ENCODE results near the gene ENTHD1.

The ENTHD1 gene

GRCh38 chr22:39893526-39893925 lies at the start of gene ENTHD1:
Gene ENTHD1 (minus strand): TSS chr22:39893760. CDS start chr22:39887748, 6,012 bp downstream.
- DNase-seq, result no peak

GRCh38 chr22:39943337-39943736 lies 49.8 kb upstream of the ENTHD1 start:
- DNase-seq, result no peak

- DNase-seq, result no peak
Observed at GRCh38 chr22:39942439-39943230, 49.1 kb upstream of the ENTHD1 start.

GRCh38 chr22:39941601-39942000 lies 48.0 kb upstream of the ENTHD1 start:
- no peak for DNase-seq

GRCh38 chr22:39940757-39941305 lies 47.3 kb upstream of the ENTHD1 start:
- no peak for DNase-seq

GRCh38 chr22:39939830-39940229 lies 46.3 kb upstream of the ENTHD1 start:
- DNase-seq, result no peak

- no peak for DNase-seq
Observed at GRCh38 chr22:39938509-39939111, 45.0 kb upstream of the ENTHD1 start.

GRCh38 chr22:39937906-39938305 lies 44.3 kb upstream of the ENTHD1 start:
- DNase-seq, result no peak

- DNase-seq, result no peak
Observed at GRCh38 chr22:39936523-39937145, 43.1 kb upstream of the ENTHD1 start.

GRCh38 chr22:39935612-39936011 lies 42.1 kb upstream of the ENTHD1 start:
- DNase-seq, result no peak

- DNase-seq, result peak in 4 of 56 donors; percentile 6 to 38 (median 10)
Observed at GRCh38 chr22:39935116-39935515, 41.6 kb upstream of the ENTHD1 start.

GRCh38 chr22:39933741-39934140 lies 40.2 kb upstream of the ENTHD1 start:
- no peak for DNase-seq

- no peak for DNase-seq
Observed at GRCh38 chr22:39932918-39933649, 39.5 kb upstream of the ENTHD1 start.

GRCh38 chr22:39932166-39932565 lies 38.6 kb upstream of the ENTHD1 start:
- DNase-seq, result no peak

GRCh38 chr22:39931251-39931650 lies 37.7 kb upstream of the ENTHD1 start:
- no peak for DNase-seq

GRCh38 chr22:39928536-39929520 lies 35.3 kb upstream of the ENTHD1 start:
- DNase-seq, result no peak

GRCh38 chr22:39927544-39927943 lies 34.0 kb upstream of the ENTHD1 start:
- DNase-seq, result no peak

GRCh38 chr22:39926753-39927152 lies 33.2 kb upstream of the ENTHD1 start:
- DNase-seq, result no peak

- DNase-seq, result no peak
Observed at GRCh38 chr22:39925909-39926679, 32.5 kb upstream of the ENTHD1 start.
